HepG2 (cell line): ENCODE measurements around the gene ALDH1L2. TPM values are rescaled to one million over a fixed set of nuclear protein-coding genes. Genes with fewer than 3 reads are reported as not detected.

Experiments
- ARNT ChIP-seq: fragments of 450-650 bp; IDR thresholded peaks from 2 replicates; pipeline ENCODE4 v1.6.1; 2017
- FOXA1 ChIP-seq, 2 experiments: fragments of 450-650 bp in 1 of 2; sonication (generic) in 1 of 2; formaldehyde crosslinking in 1 of 2; IDR thresholded peaks; 2 replicates each; pipeline versions ENCODE4 v1.4.0 to v1.6.1; 2016 to 2020; ENCODE audit warnings: missing genetic modification reagents in 1 of 2
- FOXP1 ChIP-seq, 2 experiments: fragments of 450-650 bp in 1 of 2; IDR thresholded peaks; 2 replicates each; pipeline ENCODE4 v1.6.1; 2017 to 2018; ENCODE audit warnings: antibody characterized with exemption in 1 of 2
- HOXD1 ChIP-seq: sonication (generic); formaldehyde crosslinking; IDR thresholded peaks from 2 replicates; pipeline ENCODE4 v1.5.0; 2020; ENCODE audit warnings: missing genetic modification reagents
- JUN ChIP-seq: sonication (generic); formaldehyde crosslinking; IDR thresholded peaks from 2 replicates; pipeline ENCODE4 v1.4.0; 2020; ENCODE audit warnings: mild to moderate bottlenecking, missing genetic modification reagents
- KDM3A ChIP-seq: IDR thresholded peaks from 2 replicates; pipeline ENCODE4 v1.6.1; 2018; ENCODE audit warnings: low read depth, missing compliant biosample characterization
- KDM5A ChIP-seq: fragments of 200-600 bp; sonication (generic); IDR thresholded peaks from 2 replicates; pipeline ENCODE4 v1.7.0; 2018; ENCODE audit warnings: antibody characterized with exemption, mild to moderate bottlenecking, low read length, borderline replicate concordance
- MIXL1 ChIP-seq: IDR thresholded peaks from 2 replicates; pipeline ENCODE4 v1.6.1; 2016
- NFE2L2 ChIP-seq: fragments of 150-350 bp; IDR thresholded peaks from 2 replicates; pipeline ENCODE4 v1.6.1; 2014; ENCODE audit warnings: low read length
- TCF7 ChIP-seq: sonication (generic); IDR thresholded peaks from 2 replicates; pipeline ENCODE4 v1.6.1; 2016; ENCODE audit warnings: antibody characterized with exemption, low read depth
- ZBTB1 ChIP-seq: sonication (generic); formaldehyde crosslinking; IDR thresholded peaks from 2 replicates; pipeline ENCODE4 v1.4.0; 2020; ENCODE audit warnings: missing genetic modification reagents, borderline replicate concordance
- ZNF317 ChIP-seq: sonication (generic); formaldehyde crosslinking; IDR thresholded peaks from 2 replicates; pipeline ENCODE4 v1.5.0; 2020; ENCODE audit warnings: mild to moderate bottlenecking, missing genetic modification reagents
- ZNF44 ChIP-seq: sonication (generic); formaldehyde crosslinking; IDR thresholded peaks from 2 replicates; pipeline ENCODE4 v1.5.1; 2020; ENCODE audit warnings: mild to moderate bottlenecking, missing genetic modification reagents
- ZNF441 ChIP-seq: sonication (generic); formaldehyde crosslinking; IDR thresholded peaks from 2 replicates; pipeline ENCODE4 v1.7.0; 2021; ENCODE audit warnings: missing genetic modification reagents, borderline replicate concordance
- ZNF572 ChIP-seq: sonication (generic); formaldehyde crosslinking; IDR thresholded peaks from 2 replicates; pipeline ENCODE4 v1.5.1; 2020; ENCODE audit warnings: mild to moderate bottlenecking, missing genetic modification reagents
- ZNF746 ChIP-seq: sonication (generic); formaldehyde crosslinking; IDR thresholded peaks from 2 replicates; pipeline ENCODE4 v1.8.0; 2022; ENCODE audit warnings: mild to moderate bottlenecking, missing genetic modification reagents
- ZNF776 ChIP-seq: sonication (generic); formaldehyde crosslinking; IDR thresholded peaks from 2 replicates; pipeline ENCODE4 v1.4.0; 2020; ENCODE audit warnings: mild to moderate bottlenecking, missing genetic modification reagents
- ZNF777 ChIP-seq: sonication (generic); formaldehyde crosslinking; IDR thresholded peaks from 2 replicates; pipeline ENCODE4 v1.4.0; 2020; ENCODE audit warnings: missing genetic modification reagents
- polyA plus RNA-seq, 8 experiments: library from polyadenylated mRNA; depleted of rRNA in 3 of 8; stranded (reverse) in 7 of 8; unstranded in 1 of 8; fragments of >200 nt; fragmentation: Illumina TruSeq in 4 of 8; extraction: Trizol in 4 of 8; gene quantifications; 2 replicates each; pipeline versions ENCODE4 v1.2.1 to v1.2.3, GENCODE V29; 2011 to 2016; ENCODE audit warnings: low read depth in 4 of 8, missing spikeins in 1 of 8, mixed read lengths in 1 of 8; ENCODE audit not compliant: insufficient read depth in 1 of 8
- total RNA-seq, 5 experiments: library from RNA; depleted of rRNA; stranded (reverse); fragments of >200 nt; fragmentation: Illumina TruSeq; extraction: Trizol; gene quantifications; 2 replicates each; pipeline ENCODE4 v1.2.3, GENCODE V29; 2016; ENCODE audit warnings: low read depth in 1 of 5
- TF ChIP-seq, protein P1 (sequence below): IDR thresholded peaks from 2 replicates; pipeline ENCODE4 v1.6.1; 2016; ENCODE audit warnings: low read depth
- TF ChIP-seq, protein P2 (sequence below): sonication (generic); formaldehyde crosslinking; IDR thresholded peaks from 2 replicates; pipeline ENCODE4 v1.8.1; 2023; ENCODE audit warnings: missing genetic modification reagents, inconsistent platforms, borderline replicate concordance
- TF ChIP-seq, protein P3 (sequence below): sonication (generic); formaldehyde crosslinking; IDR thresholded peaks from 2 replicates; pipeline ENCODE4 v1.4.0; 2020; ENCODE audit warnings: missing genetic modification reagents, low read depth, mild to moderate bottlenecking, borderline replicate concordance
- TF ChIP-seq, protein P4 (sequence below): sonication (generic); formaldehyde crosslinking; IDR thresholded peaks from 2 replicates; pipeline ENCODE4 v1.4.0; 2020; ENCODE audit warnings: low read depth, missing genetic modification reagents

The ALDH1L2 gene
- total and polyA plus RNA-seq, 2 of the 13 experiments (the other 11 are each of a cell fraction or from before 2014, with no cell fraction given) = 0.40 to 4.6 TPM

DNA sequence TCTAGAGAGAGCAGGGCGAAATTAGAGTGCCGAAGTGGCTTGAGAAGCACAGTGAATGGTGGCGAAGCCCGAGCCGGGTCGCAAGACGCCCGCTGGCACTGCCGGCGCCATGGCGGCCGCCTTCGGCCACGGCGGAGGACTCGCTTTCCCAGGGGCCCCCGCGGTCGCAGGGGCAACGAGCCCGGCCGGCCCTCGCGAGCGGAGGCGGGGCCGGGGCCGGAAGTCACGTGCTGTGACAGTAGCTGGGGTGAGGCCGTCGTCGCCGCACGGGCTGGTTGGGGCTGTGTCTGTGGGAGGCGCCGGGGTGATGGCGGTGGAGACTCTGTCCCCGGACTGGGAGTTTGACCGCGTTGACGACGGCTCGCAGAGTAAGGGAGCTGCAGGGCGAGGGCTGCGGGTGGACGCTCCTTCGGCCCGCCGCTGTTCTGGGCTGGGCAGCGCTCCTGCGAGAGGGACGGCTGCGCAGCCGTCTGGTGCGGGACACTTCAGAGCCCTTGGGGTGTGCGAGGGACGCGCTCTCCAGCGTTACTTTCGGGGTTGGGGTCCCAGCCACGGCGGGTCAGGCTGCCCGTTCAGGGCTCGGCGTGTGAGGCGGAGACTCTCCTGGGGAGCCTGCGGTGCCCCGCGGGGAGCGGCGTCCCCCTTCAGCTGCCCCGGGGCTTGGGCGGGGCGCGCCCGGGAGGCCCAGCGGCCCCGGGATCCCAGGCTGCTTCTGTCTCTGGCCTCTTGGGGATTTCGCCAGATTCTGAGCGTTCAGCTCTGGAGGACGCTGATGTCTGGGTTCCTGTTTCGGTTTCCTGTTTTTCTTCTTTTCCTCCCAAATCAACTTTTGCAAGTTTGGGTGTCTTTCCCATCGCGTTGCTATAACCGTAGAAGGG is 23.5 kb upstream of the ALDH1L2 start, which contains the start of gene WASHC4 (continued):
- TF ChIP-seq, protein P1, sequence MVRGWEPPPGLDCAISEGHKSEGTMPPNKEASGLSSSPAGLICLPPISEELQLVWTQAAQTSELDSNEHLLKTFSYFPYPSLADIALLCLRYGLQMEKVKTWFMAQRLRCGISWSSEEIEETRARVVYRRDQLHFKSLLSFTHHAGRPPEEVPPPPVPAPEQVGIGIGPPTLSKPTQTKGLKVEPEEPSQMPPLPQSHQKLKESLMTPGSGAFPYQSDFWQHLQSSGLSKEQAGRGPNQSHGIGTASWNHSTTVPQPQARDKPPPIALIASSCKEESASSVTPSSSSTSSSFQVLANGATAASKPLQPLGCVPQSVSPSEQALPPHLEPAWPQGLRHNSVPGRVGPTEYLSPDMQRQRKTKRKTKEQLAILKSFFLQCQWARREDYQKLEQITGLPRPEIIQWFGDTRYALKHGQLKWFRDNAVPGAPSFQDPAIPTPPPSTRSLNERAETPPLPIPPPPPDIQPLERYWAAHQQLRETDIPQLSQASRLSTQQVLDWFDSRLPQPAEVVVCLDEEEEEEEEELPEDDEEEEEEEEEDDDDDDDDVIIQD = peak; percentile 55; the same call in 1 of the 2 replicates
- TF ChIP-seq ARNT = no peak
- TF ChIP-seq FOXP1 (IDR thresholded peaks at IDR 0.05) = no peak
- no peak for TF ChIP-seq FOXP1 (CRISPR knock-in tag; IDR thresholded peaks at IDR 0.05)
- peak; percentile 60 for TF ChIP-seq JUN
- no peak; the same call in 1 of the 2 replicates for TF ChIP-seq ZNF317 (CRISPR knock-in tag)
- peak; percentile 95 for TF ChIP-seq ZNF777 (CRISPR knock-in tag)
- TF ChIP-seq HOXD1 (CRISPR knock-in tag) = peak; percentile 55; the same call in 1 of the 2 replicates
- no peak for TF ChIP-seq TCF7
- no peak for TF ChIP-seq FOXA1 (IDR thresholded peaks at IDR 0.05)
- TF ChIP-seq FOXA1 (CRISPR knock-in tag; IDR thresholded peaks at IDR 0.05) = no peak; the same call in 1 of the 2 replicates
- TF ChIP-seq ZNF776 = peak; percentile 99
- TF ChIP-seq ZNF44 (CRISPR knock-in tag) = no peak
- no peak for TF ChIP-seq NFE2L2
- TF ChIP-seq, protein P2, sequence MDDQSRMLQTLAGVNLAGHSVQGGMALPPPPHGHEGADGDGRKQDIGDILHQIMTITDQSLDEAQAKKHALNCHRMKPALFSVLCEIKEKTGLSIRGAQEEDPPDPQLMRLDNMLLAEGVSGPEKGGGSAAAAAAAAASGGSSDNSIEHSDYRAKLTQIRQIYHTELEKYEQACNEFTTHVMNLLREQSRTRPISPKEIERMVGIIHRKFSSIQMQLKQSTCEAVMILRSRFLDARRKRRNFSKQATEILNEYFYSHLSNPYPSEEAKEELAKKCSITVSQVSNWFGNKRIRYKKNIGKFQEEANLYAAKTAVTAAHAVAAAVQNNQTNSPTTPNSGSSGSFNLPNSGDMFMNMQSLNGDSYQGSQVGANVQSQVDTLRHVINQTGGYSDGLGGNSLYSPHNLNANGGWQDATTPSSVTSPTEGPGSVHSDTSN (CRISPR knock-in tag) = no peak; the same call in 1 of the 2 replicates
- TF ChIP-seq ZNF572 (CRISPR knock-in tag) = peak; percentile 79; the same call in 1 of the 2 replicates
- no peak for TF ChIP-seq MIXL1
- TF ChIP-seq, protein P3, sequence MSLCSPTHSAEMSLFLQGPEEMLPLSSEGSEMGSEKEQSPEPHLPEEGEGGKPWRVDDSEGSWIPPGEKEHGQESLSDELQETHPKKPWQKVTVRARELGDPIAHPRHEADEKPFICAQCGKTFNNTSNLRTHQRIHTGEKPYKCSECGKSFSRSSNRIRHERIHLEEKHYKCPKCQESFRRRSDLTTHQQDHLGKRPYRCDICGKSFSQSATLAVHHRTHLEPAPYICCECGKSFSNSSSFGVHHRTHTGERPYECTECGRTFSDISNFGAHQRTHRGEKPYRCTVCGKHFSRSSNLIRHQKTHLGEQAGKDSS = peak; percentile 89
- no peak for TF ChIP-seq ZNF746
- no peak for TF ChIP-seq KDM3A
- no peak for TF ChIP-seq KDM5A
- TF ChIP-seq, protein P4, sequence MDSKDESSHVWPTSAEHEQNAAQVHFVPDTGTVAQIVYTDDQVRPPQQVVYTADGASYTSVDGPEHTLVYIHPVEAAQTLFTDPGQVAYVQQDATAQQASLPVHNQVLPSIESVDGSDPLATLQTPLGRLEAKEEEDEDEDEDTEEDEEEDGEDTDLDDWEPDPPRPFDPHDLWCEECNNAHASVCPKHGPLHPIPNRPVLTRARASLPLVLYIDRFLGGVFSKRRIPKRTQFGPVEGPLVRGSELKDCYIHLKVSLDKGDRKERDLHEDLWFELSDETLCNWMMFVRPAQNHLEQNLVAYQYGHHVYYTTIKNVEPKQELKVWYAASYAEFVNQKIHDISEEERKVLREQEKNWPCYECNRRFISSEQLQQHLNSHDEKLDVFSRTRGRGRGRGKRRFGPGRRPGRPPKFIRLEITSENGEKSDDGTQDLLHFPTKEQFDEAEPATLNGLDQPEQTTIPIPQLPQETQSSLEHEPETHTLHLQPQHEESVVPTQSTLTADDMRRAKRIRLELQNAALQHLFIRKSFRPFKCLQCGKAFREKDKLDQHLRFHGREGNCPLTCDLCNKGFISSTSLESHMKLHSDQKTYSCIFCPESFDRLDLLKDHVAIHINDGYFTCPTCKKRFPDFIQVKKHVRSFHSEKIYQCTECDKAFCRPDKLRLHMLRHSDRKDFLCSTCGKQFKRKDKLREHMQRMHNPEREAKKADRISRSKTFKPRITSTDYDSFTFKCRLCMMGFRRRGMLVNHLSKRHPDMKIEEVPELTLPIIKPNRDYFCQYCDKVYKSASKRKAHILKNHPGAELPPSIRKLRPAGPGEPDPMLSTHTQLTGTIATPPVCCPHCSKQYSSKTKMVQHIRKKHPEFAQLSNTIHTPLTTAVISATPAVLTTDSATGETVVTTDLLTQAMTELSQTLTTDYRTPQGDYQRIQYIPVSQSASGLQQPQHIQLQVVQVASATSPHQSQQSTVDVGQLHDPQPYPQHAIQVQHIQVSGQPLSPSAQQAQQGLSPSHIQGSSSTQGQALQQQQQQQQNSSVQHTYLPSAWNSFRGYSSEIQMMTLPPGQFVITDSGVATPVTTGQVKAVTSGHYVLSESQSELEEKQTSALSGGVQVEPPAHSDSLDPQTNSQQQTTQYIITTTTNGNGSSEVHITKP (CRISPR knock-in tag) = peak; percentile 28; the same call in 1 of the 2 replicates
- no peak for TF ChIP-seq ZBTB1 (CRISPR knock-in tag)
- peak; percentile 6; the same call in 1 of the 2 replicates for TF ChIP-seq ZNF441
